Stomach (tissue), 9 donors: Measurements from ENCODE around the gene COA8. TPM values are rescaled to one million over a fixed set of nuclear protein-coding genes. Genes with fewer than 3 reads are reported as not detected.
A peak's percentile ranks its signal among the peaks of the same experiment; 100 is the strongest.

Experiments used
- DNase-seq, 2 donors: peaks; one replicate each; pipeline versions ENCODE4 v3.0.0 to v3.0.0-alpha.2; 2013 to 2019
- H3K27ac ChIP-seq, 5 donors: fragments of 200-600 bp in 4 of 5; sonication (generic) in 4 of 5; one replicate each; pipeline ENCODE4 v1.5.1; 2013 to 2019; ENCODE audit warnings: mild to moderate bottlenecking in 1 of 5, moderate library complexity in 1 of 5
- H3K27me3 ChIP-seq, 3 donors: fragments of 200-600 bp; sonication (generic); one replicate each; pipeline ENCODE4 v1.5.1; 2017 to 2019; ENCODE audit warnings: mixed run types in 1 of 3
- H3K36me3 ChIP-seq, 4 donors: fragments of 200-600 bp; sonication (generic); 1 replicate in 3 of 4; 2 replicates in 1 of 4; pipeline ENCODE4 v1.5.1; 2016 to 2019
- H3K4me1 ChIP-seq, 4 donors: fragments of 200-600 bp; sonication (generic); one replicate each; pipeline ENCODE4 v1.5.1; 2016 to 2019
- H3K4me3 ChIP-seq, 4 donors: fragments of 200-600 bp; sonication (generic) in 3 of 4; one replicate each; pipeline ENCODE4 v1.5.1; 2016 to 2019; ENCODE audit warnings: mild to moderate bottlenecking in 1 of 4
- H3K9me3 ChIP-seq, 4 donors: fragments of 200-600 bp; sonication (generic); one replicate each; pipeline ENCODE4 v1.5.1; 2016 to 2019
- EP300 ChIP-seq: sonication (generic); formaldehyde crosslinking; IDR thresholded peaks from one replicate; pipeline ENCODE4 v1.6.1; 2017; ENCODE audit warnings: antibody characterized with exemption
- POLR2A ChIP-seq, 4 donors: fragments of 450-650 bp; IDR thresholded peaks; one replicate each; pipeline ENCODE4 v1.6.1; 2016; ENCODE audit warnings: antibody characterized with exemption in 4 of 4, control low read depth in 2 of 4, mild to moderate bottlenecking in 1 of 4, moderate library complexity in 1 of 4
- POLR2AphosphoS5 ChIP-seq, 3 donors: sonication (generic); formaldehyde crosslinking; IDR thresholded peaks; one replicate each; pipeline ENCODE4 v1.6.1; 2016; ENCODE audit warnings: antibody characterized with exemption in 3 of 3
- WGBS, 5 donors: extraction: QIAGEN DNeasy Blood & Tissue Kit in 3 of 5; methylation state at CpG; one replicate each; pipeline versions ENCODE4 v1.1.5 to v1.1.7; 2013 to 2018; 5-methylcytosine and 5-hydroxymethylcytosine counted together
- intact Hi-C: fragments of 100-400 bp; cut with DNase I; formaldehyde crosslinking; loops from one replicate; pipeline ENCODE4 v1.15.1; 2023; ENCODE audit warnings: low total_unique reads
- polyA plus RNA-seq, 3 donors: library from polyadenylated mRNA; stranded (reverse); fragments of 200-250 nt; gene quantifications; one replicate each; pipeline ENCODE4 v1.2.3, GENCODE V29; 2013
- total RNA-seq, 5 donors: library from RNA; depleted of rRNA; stranded (reverse); fragments of >200 nt; gene quantifications; one replicate each; pipeline versions ENCODE4 v1.1.0 to v1.2.3, GENCODE V29; 2014 to 2016
- TF ChIP-seq, protein P1 (sequence below), 7 experiments: fragments of 450-650 bp in 4 of 7; fragments of 200-600 bp in 3 of 7; sonication (generic) in 3 of 7; IDR thresholded peaks; one replicate each; pipeline ENCODE4 v1.5.1; 2016 to 2019; ENCODE audit warnings: antibody characterized with exemption in 7 of 7, control low read depth in 2 of 7, mild to moderate bottlenecking in 1 of 7
- donor health status: healthy with polysubstance abuse.
- donor health status: Bipolar disorder and iron deficiency.
- donor health status: healthy.

COA8 gene
- total and polyA plus RNA-seq, 8 donors: 6.4 to 96.5 (median 21.0) TPM

DNA sequence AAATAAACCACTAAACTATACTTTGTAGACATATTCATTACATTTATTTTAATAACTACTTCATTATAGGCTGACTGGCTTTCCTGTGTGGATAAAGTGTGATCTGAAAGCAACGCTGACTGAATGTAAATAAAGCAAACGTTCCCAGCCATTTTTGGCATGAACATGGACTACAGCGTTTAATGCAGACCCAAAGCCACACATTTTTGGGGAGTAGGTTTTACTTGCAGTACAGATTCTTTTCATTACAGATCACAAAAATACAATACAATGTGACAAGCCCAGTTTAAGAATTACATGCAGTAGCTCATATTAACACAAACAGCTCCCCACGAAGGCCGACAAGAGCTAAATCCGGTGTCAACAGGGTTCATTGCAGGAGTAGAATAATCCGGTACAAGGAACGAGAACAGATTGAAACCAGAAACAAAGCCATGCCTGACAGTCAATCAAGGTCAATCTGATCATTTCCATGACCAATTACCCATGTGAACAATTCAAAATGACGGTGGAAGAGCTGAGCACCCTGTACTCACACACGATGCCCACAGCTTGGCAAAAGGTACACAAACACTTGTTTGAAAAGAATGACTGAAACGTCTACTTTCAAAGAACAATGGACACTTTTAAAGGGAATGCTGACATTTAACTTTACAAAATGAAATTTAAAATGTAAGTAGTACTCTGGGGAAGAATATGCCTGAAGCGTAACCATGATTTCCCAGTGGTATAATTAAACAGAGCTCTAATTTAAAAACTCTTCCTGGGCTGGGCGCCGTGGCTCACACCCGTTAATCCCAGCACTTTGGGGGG, 5.6 kb upstream of the COA8 start:
- H3K4me1 ChIP-seq: peaks cover 50 to 90% (median 62%) of the 10 kb centered on the region in 4 donors
- peak overlapping the region in 4 of 5 donors; percentile 28 to 90 (median 70) for H3K27ac ChIP-seq
- intact Hi-C loops: no loop called here
- 38 to 46% (median 41%) methylated on average over 15 of the region's 15 CpGs for WGBS, 5 donors
- H3K9me3 ChIP-seq: no peaks in the 10 kb centered on the region
- H3K36me3 ChIP-seq: peaks cover 11 to 31% (median 18%) of the 10 kb centered on the region in 4 donors
- TF ChIP-seq, protein P1, sequence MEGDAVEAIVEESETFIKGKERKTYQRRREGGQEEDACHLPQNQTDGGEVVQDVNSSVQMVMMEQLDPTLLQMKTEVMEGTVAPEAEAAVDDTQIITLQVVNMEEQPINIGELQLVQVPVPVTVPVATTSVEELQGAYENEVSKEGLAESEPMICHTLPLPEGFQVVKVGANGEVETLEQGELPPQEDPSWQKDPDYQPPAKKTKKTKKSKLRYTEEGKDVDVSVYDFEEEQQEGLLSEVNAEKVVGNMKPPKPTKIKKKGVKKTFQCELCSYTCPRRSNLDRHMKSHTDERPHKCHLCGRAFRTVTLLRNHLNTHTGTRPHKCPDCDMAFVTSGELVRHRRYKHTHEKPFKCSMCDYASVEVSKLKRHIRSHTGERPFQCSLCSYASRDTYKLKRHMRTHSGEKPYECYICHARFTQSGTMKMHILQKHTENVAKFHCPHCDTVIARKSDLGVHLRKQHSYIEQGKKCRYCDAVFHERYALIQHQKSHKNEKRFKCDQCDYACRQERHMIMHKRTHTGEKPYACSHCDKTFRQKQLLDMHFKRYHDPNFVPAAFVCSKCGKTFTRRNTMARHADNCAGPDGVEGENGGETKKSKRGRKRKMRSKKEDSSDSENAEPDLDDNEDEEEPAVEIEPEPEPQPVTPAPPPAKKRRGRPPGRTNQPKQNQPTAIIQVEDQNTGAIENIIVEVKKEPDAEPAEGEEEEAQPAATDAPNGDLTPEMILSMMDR (IDR thresholded peaks at IDR 0.05): no peak
- TF ChIP-seq EP300: no peak
- no peaks in the 10 kb centered on the region for H3K27me3 ChIP-seq
- no peak for DNase-seq
- peak overlapping the region in 1 of 4 donors; percentile 2 for H3K4me3 ChIP-seq

DNA sequence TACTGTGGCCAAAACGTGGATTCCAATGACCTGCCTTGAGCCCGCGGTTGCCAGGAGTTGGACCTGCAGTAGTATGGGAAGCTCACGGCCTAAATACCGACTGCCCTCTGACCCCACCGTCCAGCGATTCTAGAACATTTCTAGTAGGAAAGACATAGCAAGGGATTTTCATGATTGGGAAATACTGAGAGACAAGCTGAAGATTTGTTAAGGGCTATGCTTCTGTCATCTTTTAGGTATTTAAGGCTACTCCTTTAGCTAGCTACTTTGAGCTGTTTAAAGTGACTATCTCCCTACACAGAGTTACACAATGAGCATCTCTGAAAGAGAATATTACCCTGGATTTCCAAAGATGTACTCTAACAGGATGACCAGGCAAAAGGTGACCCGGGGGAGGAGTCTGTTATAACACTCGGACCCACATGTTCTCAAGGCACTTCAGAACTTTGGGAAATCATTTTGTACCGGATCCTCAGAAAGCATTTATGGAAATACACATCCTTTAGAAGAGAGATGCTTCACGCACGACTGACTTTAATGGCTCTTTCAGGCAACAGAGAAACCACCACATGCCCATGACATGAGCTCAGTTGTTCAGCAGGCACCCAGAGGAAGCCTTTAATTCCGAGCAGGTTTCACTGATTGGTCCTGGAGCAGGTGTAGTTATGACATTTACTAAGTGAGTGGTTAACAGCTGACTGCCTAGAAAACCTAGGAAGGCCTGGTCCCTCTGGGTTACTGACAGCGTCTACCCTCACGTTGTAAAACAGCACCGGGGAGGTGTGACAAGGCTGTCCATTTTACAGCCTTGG, 4.5 kb upstream of the COA8 start:
- intact Hi-C loops: no loop called here
- peaks cover 48 to 83% (median 59%) of the 10 kb centered on the region in 4 donors for H3K4me1 ChIP-seq
- no peaks in the 10 kb centered on the region for H3K9me3 ChIP-seq
- H3K4me3 ChIP-seq: no peak overlapping the region
- no peaks in the 10 kb centered on the region for H3K27me3 ChIP-seq
- WGBS, 5 donors: 78 to 85% (median 81%) methylated on average over 16 of the region's 16 CpGs
- H3K36me3 ChIP-seq: peaks cover 11 to 31% (median 18%) of the 10 kb centered on the region in 4 donors
- peak overlapping the region; percentile 17 to 90 (median 68) for H3K27ac ChIP-seq
- TF ChIP-seq POLR2AphosphoS5 (IDR thresholded peaks at IDR 0.05): no peak
- TF ChIP-seq, protein P1 (IDR thresholded peaks at IDR 0.05): no peak
- no peak for TF ChIP-seq EP300
- TF ChIP-seq POLR2A (IDR thresholded peaks at IDR 0.05): no peak
- no peak for DNase-seq

DNA sequence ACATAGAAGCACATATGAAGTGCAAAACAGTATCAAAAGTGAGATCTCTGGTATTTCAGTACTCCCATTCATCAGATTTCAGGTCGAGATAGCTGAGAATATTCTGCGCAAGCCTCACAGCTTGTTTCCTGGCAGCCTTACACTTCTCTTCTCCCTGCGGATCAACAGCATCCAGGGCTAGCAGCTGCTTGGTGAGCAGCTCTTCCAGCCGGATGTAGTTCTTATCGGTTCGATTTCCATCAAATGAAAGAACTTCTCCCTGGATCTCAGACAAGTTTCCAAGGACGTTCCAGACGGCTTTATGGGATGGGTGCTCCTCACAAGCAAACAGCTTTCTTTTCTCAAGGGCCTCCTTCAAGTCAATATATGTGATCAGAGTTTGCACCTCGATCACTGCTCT, 3.0 kb upstream of the COA8 start:
- intact Hi-C loops: no loop called here
- DNase-seq: no peak
- TF ChIP-seq, protein P1 (IDR thresholded peaks at IDR 0.05): no peak
- TF ChIP-seq POLR2AphosphoS5 (IDR thresholded peaks at IDR 0.05): no peak
- TF ChIP-seq EP300: no peak
- TF ChIP-seq POLR2A (IDR thresholded peaks at IDR 0.05): no peak
- Histone ChIP-seq H3K4me3 (no peak overlapping the region), H3K27ac (peak overlapping the region in 3 of 5 donors; percentile 68 to 90 (median 81)), H3K27me3 (no peaks in the 10 kb centered on the region), H3K36me3 (peaks cover 11 to 31% (median 18%) of the 10 kb centered on the region in 4 donors), H3K9me3 (no peaks in the 10 kb centered on the region), H3K4me1 (peaks cover 56 to 90% (median 71%) of the 10 kb centered on the region in 4 donors)
- WGBS, 5 donors: 58 to 77% (median 69%) methylated on average over 9 of the region's 9 CpGs

GRCh38 chr14:103560691-103561090, 2.1 kb upstream of the COA8 start:
- intact Hi-C loops: no loop called here
- DNase-seq: no peak
- Histone ChIP-seq H3K36me3 (peaks cover 11 to 31% (median 18%) of the 10 kb centered on the region in 4 donors), H3K27me3 (no peaks in the 10 kb centered on the region), H3K9me3 (no peaks in the 10 kb centered on the region), H3K27ac (peak overlapping the region in 4 of 5 donors; percentile 91 to 98 (median 96)), H3K4me3 (peak overlapping the region in 3 of 4 donors; percentile 78 to 94 (median 87)), H3K4me1 (peaks cover 54 to 86% (median 71%) of the 10 kb centered on the region in 4 donors)
- WGBS, 5 donors: 70 to 78% (median 77%) methylated on average over 8 of the region's 8 CpGs
- no peak for TF ChIP-seq POLR2A (IDR thresholded peaks at IDR 0.05)
- TF ChIP-seq POLR2AphosphoS5 (IDR thresholded peaks at IDR 0.05): no peak
